PC-9 (cell line): Measurements from ENCODE around the gene FGF1.

Experiments used
- CTCF ChIP-seq: fragments of 200-600 bp; sonication (generic); conservative IDR thresholded peaks from 2 replicates; pipeline ENCODE4 v1.6.1; 2017; ENCODE audit warnings: mixed run types, antibody characterized with exemption, mild to moderate bottlenecking, moderate library complexity
- EZH2 ChIP-seq: fragments of 200-600 bp; sonication (generic); IDR thresholded peaks from 2 replicates; pipeline ENCODE4 v1.8.0; 2017; ENCODE audit warnings: antibody characterized with exemption, low read depth

- TF ChIP-seq CTCF (no peak), EZH2 (no peak)
Measured at GRCh38 chr5:142636698-142637324, 49.1 kb downstream of the FGF1 start.
